Left renal pelvis (tissue), 4 donors: ENCODE data around the gene HYLS1. TPM values are rescaled to one million over a fixed set of nuclear protein-coding genes. Genes with fewer than 3 reads are reported as not detected.
"Not testable (repeated sequence)": the region's sequence is repeated elsewhere in the genome, so short reads cannot be mapped to it uniquely, and the experiment has no call there.

Experiments used
- DNase-seq, 4 donors: peaks; one replicate each; pipeline ENCODE4 v3.0.0-alpha.2; 2013; ENCODE audit warnings: low read depth in 4 of 4, low spot score in 3 of 4
- polyA plus RNA-seq, 4 donors: library from polyadenylated mRNA; unstranded; fragments of 120-200 nt; gene quantifications; one replicate each; pipeline ENCODE4 v1.2.1, GENCODE V29; 2013; ENCODE audit not compliant: insufficient read length in 4 of 4

The HYLS1 gene
- 10 to 100 TPM; 10.2 to 14.4 (median 13.3) TPM for polyA plus RNA-seq

DNA sequence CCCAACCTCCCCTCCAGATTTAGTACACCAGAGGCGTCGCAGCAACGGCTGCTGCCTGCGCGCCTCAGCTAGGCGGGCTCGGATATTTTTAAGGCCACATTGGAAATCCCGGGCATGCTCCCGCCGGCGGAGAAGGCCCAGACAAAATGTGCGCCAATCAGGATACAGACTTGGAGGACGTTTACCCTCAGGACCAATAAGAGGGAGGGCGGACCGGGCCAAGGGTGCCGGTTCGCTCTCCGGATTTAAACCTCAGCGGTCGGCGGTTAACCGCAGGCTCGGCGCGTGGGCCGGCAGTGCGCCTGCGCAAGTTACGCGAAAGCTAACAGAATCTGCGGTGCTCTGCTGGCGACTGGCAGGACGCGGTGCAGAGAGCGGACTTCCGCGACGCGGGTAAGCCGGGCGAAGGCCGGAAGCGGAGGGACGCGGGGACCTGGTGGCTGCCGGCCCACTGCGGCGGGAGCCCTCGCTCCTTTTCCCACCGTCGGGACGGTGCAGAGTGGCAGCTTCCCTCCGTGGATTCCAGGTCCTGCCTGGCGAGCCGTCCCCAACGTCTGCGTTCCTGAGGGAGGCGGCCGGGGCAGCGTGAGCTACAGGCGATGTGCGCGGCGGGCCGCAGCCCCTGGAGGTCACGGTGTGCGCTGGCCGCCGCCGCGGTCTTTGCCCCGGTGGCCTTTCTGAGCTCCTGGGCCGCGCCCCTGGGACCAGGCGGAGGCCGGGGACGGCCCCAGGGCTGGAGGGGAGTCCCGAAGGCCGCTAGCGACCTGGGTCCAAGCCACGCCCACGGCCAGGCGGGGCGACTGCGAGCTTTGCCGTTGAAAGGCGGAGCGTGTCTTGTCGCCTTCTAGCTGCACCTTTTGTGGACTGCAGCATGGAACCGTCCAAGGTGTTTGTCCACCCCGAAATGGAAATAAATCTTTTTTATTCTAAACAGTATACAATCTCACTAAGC, at the start of gene HYLS1:
Gene HYLS1 (plus strand): TSS at position 296 of the 952 bp plus-strand sequence. CDS start 11,701 bp downstream, outside the sequence.
- peak; percentile 83 to 87 (median 85) for DNase-seq

- no peak for DNase-seq
These were observed 45.0 kb upstream of the HYLS1 start for GRCh38 chr11:125842321-125842948.

DNA sequence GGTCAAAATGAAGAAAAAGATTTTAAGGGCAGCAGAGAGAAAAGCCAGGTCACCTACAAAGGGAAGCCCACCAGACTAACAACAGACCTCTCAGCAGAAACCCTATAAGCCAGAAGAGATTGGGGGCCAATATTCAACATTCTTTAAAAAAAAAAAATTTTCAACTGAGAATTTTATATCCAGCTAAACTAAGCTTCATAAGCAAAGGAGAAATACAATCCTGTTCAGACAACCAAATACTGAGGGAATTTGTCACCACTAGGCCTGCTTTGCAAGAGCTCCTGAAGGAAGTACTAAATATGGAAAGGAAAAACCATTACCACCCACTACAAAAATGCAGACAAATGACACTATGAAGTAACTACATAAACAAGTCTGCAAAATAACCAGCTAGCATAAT, 41.3 kb upstream of the HYLS1 start:
- no peak for DNase-seq

- DNase-seq: not testable (repeated sequence)
These were observed 29.8 kb upstream of the HYLS1 start for GRCh38 chr11:125857670-125858069.

- DNase-seq: not testable (repeated sequence)
These were observed 24.7 kb upstream of the HYLS1 start for GRCh38 chr11:125862786-125863185.

GRCh38 chr11:125865354-125865753, 22.1 kb upstream of the HYLS1 start:
- DNase-seq: not testable (repeated sequence)

- no peak for DNase-seq
These were observed 17.9 kb upstream of the HYLS1 start for GRCh38 chr11:125869521-125869920.

DNA sequence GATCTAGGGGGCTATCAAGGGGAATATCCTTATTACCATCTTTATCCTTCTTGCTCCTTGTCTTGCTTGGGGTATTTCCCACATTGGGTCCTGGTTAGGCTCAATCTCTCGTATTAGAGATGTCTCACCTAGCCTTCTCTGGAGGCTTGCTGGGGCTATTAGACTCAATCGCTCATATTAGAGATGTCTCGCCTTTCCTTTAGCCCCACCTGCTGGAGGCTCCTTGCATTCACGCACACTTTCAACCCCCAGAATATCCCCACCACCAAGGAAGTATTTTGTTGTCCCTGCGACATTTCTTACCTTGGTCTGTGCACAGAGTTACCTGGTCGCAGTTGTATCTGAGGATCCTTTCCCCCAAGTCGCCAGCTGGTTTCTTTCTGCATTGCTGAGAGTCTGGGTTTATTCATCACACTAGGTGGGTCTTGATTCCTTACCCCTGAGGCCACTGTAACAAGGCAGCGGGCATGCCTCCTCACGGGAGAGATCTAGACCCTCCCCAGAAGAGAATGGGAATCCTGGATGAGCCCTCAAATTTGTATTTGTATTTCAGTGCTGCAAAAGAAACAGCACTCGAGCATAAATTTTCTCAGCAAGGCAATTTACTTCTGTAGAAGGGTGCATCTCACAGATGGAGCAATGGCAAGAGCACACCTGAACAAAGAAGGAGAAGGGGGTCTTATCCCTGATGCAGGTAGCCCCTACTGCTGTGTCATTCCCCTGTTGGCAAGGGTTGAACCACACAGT, 15.9 kb upstream of the HYLS1 start:
- no peak for DNase-seq

DNA sequence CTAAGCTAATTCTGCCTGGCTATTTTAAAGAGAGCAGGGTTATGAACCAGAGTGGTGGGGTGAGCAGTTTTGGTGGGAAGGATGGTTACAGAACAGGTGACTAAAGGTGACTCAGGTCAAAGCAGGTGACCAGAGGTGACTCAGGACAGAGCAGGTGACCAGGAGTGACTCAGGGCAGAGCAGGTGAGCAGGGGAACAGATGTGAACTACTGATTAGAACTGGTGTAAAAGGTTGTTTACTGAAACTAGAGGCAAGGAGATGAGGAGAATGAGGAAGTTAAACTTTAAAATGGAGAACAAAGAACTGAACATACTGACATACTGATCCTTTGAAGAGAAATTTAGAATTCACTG, 15.4 kb upstream of the HYLS1 start:
- DNase-seq: no peak

DNA sequence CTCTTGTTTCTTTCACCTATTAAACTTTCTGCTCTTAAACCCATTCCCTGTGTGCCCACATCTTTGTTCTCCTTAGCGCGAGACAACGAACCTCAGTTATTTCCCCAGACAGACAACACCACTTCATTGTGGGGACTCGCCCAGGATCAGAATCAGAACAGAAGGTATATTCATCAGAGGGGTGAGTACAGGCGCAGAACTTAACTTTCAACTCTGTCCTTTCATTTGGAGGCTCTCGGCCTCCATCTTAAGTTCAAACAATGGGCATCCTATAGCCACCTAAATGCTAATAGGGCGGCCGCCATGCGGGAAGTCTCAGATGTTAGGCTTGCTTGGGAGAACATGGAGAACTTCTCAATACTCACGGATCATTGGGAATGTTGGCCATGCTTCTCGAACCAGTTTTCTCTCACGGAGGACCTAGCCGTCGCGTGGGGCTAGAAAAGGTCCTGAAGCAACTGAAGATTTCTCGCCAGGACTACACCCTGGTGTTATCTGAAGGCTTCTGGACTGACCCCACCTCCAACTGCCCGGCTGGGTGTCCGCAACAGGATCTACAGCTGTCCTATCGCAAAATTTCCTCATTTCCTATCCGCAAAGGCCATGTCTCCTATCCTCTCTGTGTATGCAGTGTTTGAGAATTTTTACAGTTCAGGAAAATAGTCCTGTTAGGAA, 13.4 kb upstream of the HYLS1 start:
- no peak for DNase-seq

DNA sequence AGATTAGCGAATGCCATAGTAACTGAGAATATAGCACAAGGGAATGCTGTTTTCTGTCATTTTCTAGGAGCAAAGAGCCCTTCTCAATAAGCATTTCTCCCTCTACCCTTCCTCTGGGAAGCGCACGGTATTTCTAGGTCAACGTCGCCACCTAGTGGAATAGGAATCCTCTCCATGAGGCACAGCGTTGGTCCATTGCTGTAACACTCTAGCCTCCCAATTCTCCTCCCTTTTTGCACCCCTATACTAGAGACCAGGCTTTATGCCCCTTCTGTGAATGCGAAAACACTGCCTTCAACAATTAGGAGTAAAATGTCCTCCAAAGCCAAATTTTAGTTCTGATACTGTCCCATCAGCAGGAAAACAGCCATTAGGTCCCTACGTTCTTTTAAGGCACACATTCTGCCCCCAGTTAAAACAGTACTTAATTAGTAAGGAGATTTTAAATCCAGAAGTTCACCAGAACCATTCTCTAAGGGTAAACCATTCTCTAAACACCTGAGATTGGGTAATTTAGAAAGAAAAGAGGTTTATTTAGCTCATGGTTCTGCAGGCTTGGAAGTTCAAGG, 12.8 kb upstream of the HYLS1 start:
- DNase-seq: peak; percentile 38 to 54 (median 44)

- no peak for DNase-seq
These were observed 6.2 kb upstream of the HYLS1 start for GRCh38 chr11:125881291-125881690.

DNA sequence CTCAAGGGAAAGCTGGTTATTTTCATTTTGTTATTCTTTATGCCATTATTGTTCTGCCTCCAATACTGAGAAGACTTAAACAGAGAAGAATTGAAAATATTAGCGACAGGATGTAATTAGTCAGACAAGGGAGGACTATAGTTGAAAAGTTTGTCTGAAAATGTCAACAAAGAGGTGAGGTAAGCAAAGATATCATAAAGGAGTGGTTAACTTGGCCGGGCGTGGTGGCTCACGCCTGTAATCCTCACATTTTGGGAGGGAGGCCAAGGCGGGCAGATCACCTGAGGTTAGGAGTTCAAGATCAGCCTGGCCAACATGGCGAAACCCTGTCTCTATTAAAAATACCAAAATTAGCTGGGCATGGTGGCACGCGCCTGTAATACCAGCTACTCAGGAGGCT, 4.1 kb upstream of the HYLS1 start:
- DNase-seq: no peak

GRCh38 chr11:125886997-125887372, 483 bp upstream of the HYLS1 start:
- no peak for DNase-seq

DNA sequence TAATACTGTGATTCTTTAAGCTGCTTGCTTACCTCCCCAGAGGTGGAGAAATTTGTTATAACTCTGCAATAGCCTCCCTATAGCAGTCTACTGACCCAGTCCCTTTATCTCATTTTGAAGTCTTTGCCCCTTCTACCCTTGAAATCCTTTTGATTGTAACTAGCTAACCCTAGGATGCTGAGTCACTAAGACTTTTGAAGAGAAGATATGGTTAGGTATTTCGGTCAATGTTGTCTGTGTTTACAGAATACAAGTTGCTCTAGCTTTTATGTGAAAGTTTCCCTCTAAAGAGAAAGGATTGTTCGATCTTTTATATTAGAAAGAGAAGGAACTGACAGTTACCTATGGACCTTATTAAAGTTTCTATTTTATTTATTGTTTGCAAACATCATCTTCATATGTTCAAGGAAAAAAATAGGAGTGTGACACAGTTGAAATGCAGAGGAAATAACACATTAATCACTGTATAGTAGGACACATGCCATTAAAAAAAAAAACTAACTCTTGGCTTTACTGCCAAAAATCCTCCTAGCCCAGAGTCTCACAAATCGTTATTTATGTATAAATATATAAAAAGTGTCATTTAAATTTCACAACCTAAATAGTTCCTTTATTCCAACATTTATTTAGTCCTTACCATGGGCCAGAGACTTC, 3.1 kb downstream of the HYLS1 start:
- no peak for DNase-seq

- no peak for DNase-seq
These were observed 4.6 kb downstream of the HYLS1 start for GRCh38 chr11:125892071-125892470.

- no peak for DNase-seq
These were observed 5.5 kb downstream of the HYLS1 start for GRCh38 chr11:125892994-125893393.

GRCh38 chr11:125901872-125902271, 14.4 kb downstream of the HYLS1 start:
- no peak for DNase-seq

- no peak for DNase-seq
These were observed 14.9 kb downstream of the HYLS1 start for GRCh38 chr11:125902277-125902926.
